ENCODE data around the gene GABARAP.

GABARAP gene

GRCh38 chr17:7208754-7209460 lies 33.3 kb downstream of the GABARAP start:
- in situ Hi-C loops (cut with MboI; ENCODE audit: low sequenced_read_pairs): no loop called here

GRCh38 chr17:7208027-7208571 lies 34.1 kb downstream of the GABARAP start:
- in situ Hi-C loops (cut with MboI; ENCODE audit: low sequenced_read_pairs): no loop called here

GRCh38 chr17:7207120-7208001 lies 34.9 kb downstream of the GABARAP start:
- in situ Hi-C loops (cut with MboI; ENCODE audit: low sequenced_read_pairs): no loop called here

- in situ Hi-C loops (cut with MboI; ENCODE audit: low sequenced_read_pairs): no loop called here
Measured at GRCh38 chr17:7205561-7205960, 36.7 kb downstream of the GABARAP start.

- in situ Hi-C loops (cut with MboI; ENCODE audit: low sequenced_read_pairs): no loop called here
Measured at GRCh38 chr17:7204828-7205461, 37.3 kb downstream of the GABARAP start.

- in situ Hi-C loops (cut with MboI; ENCODE audit: low sequenced_read_pairs): no loop called here
Measured at GRCh38 chr17:7204336-7204735, 37.9 kb downstream of the GABARAP start.

- in situ Hi-C loops (cut with MboI; ENCODE audit: low sequenced_read_pairs): no loop called here
Measured at GRCh38 chr17:7203391-7203790, 38.9 kb downstream of the GABARAP start.

GRCh38 chr17:7196651-7197401 lies 45.4 kb downstream of the GABARAP start:
- in situ Hi-C loops (cut with MboI; ENCODE audit: low sequenced_read_pairs): no loop called here

GRCh38 chr17:7195971-7196370 lies 46.3 kb downstream of the GABARAP start:
- in situ Hi-C loops (cut with MboI; ENCODE audit: low sequenced_read_pairs): no loop called here

- in situ Hi-C loops (cut with MboI; ENCODE audit: low sequenced_read_pairs): no loop called here
Measured at GRCh38 chr17:7192271-7192937, 49.8 kb downstream of the GABARAP start.

GRCh38 chr17:7191571-7192270 lies 50.5 kb downstream of the GABARAP start:
- in situ Hi-C loops (cut with MboI; ENCODE audit: low sequenced_read_pairs): no loop called here

- in situ Hi-C loops (cut with MboI; ENCODE audit: low sequenced_read_pairs): no loop called here
Measured at GRCh38 chr17:7191069-7191468, 51.2 kb downstream of the GABARAP start.

GRCh38 chr17:7190276-7190917 lies 51.9 kb downstream of the GABARAP start:
- in situ Hi-C loops (cut with MboI; ENCODE audit: low sequenced_read_pairs): no loop called here
